Measurements from ENCODE around the gene DAPK2.

GRCh38 chr15:63917588-63918316 lies 128.5 kb downstream of the DAPK2 start:
- TF ChIP-seq CTCF (IDR thresholded peaks at IDR 0.05) (no peak), POLR2A (IDR thresholded peaks at IDR 0.05) (no peak)
